ENCODE data around the gene NBDY.
"Not testable (repeated sequence)": the region's sequence is repeated elsewhere in the genome, so short reads cannot be mapped to it uniquely, and the experiment has no call there.

Gene NBDY

GRCh38 chrX:56764153-56764974 lies 35.3 kb downstream of the NBDY start:
- DNase-seq (ENCODE audit: low spot score) = peak; percentile 81

GRCh38 chrX:56764975-56765791 lies 36.1 kb downstream of the NBDY start:
- DNase-seq (ENCODE audit: low spot score) = no peak

- DNase-seq (ENCODE audit: low spot score) = no peak
Observed at GRCh38 chrX:56765811-56766553, 36.9 kb downstream of the NBDY start.

GRCh38 chrX:56766554-56767347 lies 37.7 kb downstream of the NBDY start:
- DNase-seq (ENCODE audit: low spot score) = no peak

- not testable (repeated sequence) for DNase-seq (ENCODE audit: low spot score)
Observed at GRCh38 chrX:56767348-56768119, 38.5 kb downstream of the NBDY start.

- not testable (repeated sequence) for DNase-seq (ENCODE audit: low spot score)
Observed at GRCh38 chrX:56768120-56768660, 39.1 kb downstream of the NBDY start.

GRCh38 chrX:56772675-56773521 lies 43.9 kb downstream of the NBDY start:
- not testable (repeated sequence) for DNase-seq (ENCODE audit: low spot score)

- DNase-seq (ENCODE audit: low spot score) = not testable (repeated sequence)
Observed at GRCh38 chrX:56773522-56774060, 44.5 kb downstream of the NBDY start.

- DNase-seq (ENCODE audit: low spot score) = not testable (repeated sequence)
Observed at GRCh38 chrX:56778099-56778923, 49.3 kb downstream of the NBDY start.

- DNase-seq (ENCODE audit: low spot score) = not testable (repeated sequence)
Observed at GRCh38 chrX:56778924-56779468, 50.0 kb downstream of the NBDY start.

- DNase-seq (ENCODE audit: low spot score) = not testable (repeated sequence)
Observed at GRCh38 chrX:56780681-56781649, 51.9 kb downstream of the NBDY start.

GRCh38 chrX:56782352-56782751 lies 53.3 kb downstream of the NBDY start:
- no peak for DNase-seq (ENCODE audit: low spot score)

- DNase-seq (ENCODE audit: low spot score) = no peak
Observed at GRCh38 chrX:56782791-56783449, 53.9 kb downstream of the NBDY start.

GRCh38 chrX:56783450-56783831 lies 54.4 kb downstream of the NBDY start:
- DNase-seq (ENCODE audit: low spot score) = no peak

- no peak for DNase-seq (ENCODE audit: low spot score)
Observed at GRCh38 chrX:56783996-56784620, 55.1 kb downstream of the NBDY start.

GRCh38 chrX:56784666-56785065 lies 55.6 kb downstream of the NBDY start:
- no peak for DNase-seq (ENCODE audit: low spot score)

Measured in CD4-positive, alpha-beta T cell treated with Interleukin-15 for 4 hours (primary cell).